Activated CD4-positive, alpha-beta T cell treated with anti-CD3 and anti-CD28 coated beads, Interleukin-2, amount 50 U/mL, for 1 hour (primary cell): ENCODE measurements around the gene SYVN1.

Experiments
- DNase-seq: peaks from one replicate; pipeline ENCODE4 v3.0.0-alpha.2; 2020

The SYVN1 gene

DNA sequence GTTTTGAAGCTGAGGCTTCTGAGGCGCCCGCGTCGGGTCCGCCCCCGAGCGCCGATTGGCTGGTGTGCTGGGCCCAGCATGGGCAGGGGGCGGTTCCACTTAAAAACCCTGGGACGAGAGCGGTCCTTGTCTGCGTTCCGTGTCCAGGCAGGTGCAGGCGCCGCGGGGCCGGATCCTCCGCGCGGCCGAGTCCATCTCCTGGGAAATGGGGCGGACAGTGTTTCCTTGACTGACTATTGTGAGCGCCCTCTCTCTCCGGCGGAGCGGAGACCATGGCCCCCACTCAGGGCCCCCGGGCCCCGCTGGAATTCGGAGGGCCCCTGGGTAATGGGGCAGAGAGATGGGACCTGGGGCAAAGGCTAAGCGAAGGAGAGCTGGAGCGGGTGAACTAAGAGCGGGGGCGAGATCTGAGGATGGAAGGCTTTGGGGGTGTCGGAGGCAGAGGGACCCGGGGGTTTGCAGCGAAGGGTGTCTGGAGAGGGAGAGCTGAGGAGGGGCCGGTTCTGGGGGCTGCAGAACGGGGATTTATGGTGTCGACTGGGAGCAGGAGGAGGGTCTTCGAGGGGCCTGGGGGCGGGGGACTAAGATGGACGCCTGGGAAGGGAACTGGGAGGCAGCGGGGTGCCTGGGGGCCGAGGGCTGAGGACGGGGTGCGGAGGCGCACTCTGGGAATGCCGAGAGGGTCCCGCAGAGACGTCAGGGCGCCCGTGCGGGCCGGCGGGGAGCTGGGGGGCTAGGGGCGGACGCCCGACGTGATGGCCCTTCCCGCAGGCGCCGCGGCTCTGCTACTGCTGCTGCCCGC lies 22.4 kb downstream of the SYVN1 start, which contains the start of gene TM7SF2:
TSS of gene TM7SF2 (plus strand) at position 129 of the 802 bp plus-strand sequence. CDS start at position 273, 144 bp downstream.
- peak; percentile 95 for DNase-seq

DNA sequence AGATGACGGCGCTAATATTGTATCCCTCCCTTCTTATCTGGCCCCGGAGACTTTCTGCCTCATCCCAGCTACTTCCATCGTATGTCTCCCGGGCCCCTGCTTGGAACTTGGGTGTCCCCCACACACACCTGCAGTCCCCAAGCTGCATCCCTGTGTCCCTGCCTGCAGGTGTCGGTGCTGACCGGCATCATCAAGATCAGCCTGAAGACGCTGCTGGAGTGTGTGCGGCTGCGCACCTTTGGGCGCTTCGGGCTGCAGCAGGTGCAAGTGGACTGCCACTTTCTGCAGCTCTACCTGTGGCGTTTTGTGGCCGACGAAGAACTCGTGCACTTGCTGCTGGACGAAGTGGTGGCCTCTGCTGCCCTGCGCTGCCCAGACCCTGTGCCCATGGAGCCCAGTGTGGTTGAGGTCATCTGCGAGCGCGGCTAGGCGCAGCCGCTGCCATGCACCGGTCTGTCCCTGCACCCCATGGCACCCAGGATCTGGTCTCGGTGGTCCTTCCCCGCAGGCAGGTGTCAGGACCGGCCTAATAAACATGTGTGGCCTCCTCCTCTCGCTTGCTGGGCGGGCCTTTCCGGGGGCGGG lies 23.1 kb downstream of the SYVN1 start:
- DNase-seq, result no peak

DNA sequence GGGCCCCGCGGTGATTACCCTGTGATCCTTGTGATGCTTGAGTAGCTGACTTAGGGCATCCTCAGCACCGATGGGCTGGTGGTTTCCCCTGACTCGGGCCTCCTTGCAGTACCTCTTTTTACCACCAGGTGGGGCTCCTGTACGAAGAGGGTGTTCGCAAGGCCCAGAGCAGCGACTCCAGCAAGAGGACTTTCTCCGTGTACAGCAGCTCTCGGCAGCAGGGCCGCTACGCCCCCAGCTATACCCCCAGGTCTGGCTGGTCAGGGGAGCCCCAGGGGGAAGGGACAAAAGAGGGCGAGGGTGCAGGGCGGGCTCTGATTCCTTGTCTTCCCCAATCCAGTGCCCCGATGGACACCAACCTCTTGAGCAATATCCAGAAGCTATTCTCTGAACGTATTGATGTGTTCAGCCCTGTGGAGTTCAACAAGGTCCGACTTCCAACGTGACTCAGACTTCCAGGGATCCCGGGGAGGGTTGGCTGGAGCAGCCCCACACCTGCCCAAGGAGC lies 23.9 kb downstream of the SYVN1 start:
- peak; percentile 97 for DNase-seq

DNA sequence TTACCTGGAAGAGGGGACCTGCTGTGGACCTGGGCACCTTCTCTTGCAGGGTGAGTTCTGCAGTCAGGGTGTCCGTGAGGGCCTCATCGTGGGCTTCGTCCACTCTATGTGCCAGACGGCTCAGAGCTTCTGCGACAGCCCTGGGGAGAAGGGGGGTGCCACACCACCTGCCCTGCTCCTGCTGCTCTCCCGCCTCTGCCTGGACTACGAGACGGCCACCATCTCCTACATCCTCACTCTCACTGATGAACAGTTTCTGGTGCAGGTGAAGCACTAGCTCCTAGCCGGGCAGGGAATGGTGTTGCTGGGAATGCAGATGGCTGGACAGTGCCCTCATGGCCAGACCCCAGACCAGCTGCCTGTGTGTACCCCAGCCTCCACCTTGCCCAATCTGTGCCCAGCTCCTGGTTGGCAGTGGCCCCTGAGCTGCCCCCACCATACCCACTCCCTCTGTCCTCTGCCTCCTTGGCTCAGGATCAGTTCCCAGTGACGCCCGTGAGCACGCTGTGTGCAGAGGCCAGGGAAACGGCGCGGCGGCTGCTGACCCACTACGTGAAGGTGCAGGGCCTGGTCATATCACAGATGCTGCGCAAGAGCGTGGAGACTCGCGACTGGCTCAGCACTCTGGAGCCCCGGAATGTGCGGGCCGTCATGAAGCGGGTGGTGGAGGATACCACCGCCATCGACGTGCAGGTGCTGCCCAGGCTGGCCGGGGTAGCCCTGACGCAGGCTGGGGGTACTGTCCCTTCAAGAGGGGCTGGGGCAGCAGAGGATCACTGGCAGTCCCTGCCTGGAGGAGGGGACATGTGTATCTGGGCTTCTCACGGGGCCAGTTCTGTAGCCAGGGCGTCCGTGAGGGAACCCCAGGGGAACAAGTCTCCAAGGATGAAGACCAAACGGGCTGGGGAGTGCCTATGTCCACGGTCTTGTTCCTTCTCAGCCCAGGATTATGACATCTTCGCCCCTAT lies 24.8 kb downstream of the SYVN1 start:
- DNase-seq, result no peak

DNA sequence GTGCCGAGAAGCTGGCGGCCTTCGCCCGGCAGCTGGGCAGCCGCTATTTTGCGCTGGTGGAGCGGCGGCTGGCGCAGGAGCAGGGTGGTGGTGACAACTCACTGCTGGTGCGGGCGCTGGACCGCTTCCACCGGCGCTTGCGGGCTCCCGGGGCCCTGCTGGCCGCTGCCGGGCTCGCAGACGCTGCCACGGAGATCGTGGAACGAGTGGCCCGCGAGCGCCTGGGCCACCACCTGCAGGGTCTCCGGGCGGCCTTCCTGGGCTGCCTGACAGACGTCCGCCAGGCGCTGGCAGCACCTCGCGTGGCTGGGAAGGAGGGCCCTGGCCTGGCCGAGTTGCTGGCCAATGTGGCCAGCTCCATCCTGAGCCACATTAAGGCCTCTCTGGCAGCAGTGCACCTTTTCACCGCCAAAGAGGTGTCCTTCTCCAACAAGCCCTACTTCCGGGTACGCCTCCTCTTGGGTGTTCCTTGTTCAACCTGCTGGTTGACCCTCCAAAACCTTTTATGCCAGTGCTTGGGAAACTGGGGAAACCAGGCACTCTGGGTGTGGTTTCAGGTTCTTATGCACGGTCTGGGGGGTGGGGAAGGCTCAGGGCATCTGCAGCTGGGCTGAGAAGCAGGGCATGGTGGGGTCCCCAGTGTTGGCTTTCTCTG lies 25.7 kb downstream of the SYVN1 start:
- DNase-seq, result no peak

DNA sequence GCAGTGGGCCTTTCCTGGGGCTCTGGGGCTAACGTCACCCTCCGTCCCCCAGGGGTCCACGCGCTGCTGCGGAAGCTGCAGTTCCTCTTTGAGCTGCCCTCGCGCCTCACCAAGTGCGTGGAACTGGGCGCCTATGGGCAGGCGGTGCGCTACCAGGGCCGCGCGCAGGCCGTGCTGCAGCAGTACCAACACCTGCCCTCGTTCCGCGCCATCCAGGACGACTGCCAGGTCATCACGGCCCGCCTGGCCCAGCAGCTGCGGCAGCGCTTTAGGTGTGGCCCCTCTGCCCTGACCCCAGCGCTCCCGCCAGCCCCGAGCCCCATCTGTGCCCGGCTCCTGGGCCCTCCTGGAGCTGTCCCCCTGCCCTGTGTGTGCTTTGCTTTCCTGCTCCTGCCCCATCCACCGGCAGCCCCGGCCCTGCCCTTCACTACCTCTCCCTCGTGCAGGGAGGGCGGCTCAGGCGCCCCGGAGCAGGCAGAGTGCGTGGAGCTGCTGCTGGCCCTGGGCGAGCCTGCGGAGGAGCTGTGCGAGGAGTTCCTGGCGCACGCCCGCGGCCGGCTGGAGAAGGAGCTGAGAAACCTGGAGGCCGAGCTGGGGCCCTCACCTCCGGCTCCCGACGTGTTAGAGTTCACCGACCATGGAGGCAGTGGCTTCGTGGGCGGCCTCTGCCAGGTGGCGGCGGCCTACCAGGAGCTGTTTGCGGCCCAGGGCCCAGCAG lies 26.4 kb downstream of the SYVN1 start:
- no peak for DNase-seq

DNA sequence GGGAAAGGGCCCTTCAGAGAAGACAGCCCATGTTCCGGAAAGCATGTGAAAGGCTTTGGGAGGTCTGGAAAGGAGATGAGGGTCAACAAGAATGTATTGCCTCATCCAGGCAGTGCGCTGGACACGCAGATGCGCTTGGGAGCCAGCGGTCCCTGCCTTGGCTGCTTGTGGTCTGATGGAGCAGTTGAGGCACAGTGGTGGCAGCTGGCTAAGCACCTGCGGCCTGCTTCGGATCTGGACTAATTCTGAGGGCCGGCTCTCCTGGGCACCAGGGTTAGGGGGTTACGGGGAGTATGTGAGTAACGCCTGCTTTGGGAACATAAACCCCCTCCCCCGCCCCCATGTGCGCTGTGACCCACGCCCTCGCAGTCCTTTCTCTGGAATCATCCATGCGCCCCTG lies 27.2 kb downstream of the SYVN1 start:
- no peak for DNase-seq

DNA sequence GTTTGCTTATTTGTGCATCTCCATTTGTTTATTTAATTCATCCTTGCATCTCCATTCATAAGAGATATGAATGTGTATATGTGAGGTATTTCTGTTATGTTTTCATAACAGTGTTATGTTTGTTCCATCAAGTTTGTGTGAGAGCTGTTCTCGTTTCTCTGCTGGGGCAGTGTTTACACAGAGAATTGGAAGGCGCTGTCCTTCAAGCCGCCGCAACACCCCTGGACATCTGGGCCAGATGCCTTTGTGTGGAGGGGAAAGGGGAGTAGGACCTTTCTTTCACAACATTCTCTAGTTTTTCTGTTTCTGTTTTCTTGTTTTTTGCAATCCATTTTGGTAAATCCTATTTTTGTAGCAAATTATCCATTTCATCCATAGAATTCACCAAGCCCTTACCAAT lies 29.7 kb downstream of the SYVN1 start:
- DNase-seq, result no peak

DNA sequence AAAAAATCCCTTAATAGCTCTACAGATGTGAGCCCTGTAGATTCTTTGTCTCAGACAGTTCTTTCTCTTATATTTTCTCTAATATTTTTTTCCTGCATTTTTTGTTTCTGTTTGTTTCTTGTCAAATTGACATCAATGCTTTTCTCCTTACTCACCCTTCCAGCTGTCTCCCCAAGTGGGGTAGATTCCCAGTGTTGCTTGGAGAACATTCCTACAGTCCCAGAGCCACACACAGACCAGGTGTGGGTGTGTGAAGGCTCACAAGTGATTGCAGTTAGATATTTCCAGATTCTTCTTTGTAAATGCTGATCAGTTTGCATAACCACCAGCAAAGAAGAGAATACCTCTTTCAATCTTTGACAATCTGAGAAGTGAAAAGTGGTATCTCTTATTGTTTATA lies 30.8 kb downstream of the SYVN1 start:
- DNase-seq, result no peak

DNA sequence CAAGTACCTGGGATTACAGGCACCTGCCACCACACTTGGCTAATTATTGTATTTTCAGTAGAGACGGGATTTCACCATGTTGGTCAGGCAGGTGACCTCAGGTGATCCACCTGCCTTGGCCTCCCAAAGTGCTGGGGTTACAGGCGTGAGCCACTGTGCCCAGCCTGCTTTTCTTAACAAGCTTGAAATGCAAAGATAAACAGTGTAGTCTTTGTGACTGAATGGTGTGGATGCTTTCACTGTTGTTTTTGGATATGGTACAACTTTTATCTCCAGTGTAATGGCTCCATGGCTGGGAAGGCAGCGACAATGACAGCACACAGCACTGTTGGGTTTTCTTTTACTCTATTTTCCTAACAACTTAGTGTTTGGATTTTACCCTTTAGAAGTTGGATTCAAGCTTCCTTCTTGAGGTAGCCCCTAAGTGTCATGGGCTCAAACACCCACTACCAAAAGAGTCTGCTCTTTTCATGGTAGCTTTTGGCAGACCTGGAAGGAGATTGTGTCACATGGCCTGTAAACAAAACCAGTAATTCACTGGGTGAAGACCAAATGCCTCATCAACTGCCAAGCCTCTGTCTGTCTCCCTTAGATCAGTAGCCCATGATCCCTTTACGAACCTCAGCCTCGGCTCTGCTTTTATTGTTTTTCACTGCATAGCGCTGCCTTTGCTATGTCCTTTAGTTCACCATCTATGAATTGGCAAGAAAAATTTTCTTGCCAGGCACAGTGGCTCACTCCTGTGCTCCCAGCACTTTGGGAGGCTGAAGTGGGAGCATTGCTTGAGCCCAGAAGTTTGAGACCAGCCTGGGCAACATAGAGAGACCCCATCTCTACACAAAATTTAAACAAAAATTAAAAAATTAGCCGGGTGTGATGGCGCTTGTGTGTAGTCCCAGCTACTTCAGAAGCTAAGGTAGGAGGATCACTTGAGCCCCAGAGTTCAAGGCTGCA lies 31.9 kb downstream of the SYVN1 start:
- no peak for DNase-seq

DNA sequence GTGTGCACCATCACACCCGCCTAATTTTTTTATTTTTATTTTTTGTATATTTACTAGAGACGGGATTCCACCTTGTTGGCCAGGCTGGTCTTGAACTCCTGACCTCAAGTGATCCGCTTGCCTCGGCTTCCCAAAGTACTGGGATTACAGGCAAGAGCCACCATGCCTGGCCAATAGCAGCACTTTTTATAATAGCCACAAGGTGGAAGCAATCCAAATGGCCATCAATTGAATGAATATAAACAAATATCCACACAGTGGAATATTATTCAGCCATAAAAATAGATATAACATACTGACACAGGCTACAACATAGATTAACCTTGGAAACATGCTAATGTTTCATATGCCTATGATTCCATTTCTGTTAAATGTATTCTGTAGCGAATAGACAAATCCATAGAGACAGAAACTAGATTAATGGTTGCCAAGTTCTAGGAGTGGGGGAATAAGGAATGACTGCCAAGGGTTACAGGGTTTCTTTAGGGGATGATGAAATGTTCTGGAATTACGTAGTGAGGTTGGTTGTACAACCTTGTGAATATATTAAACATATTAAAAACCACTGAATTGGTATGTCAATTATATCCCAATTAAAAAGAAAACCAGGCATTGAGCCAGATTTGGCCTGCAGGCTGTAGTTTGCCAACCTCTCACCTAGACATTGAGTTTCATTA lies 33.5 kb downstream of the SYVN1 start:
- no peak for DNase-seq

DNA sequence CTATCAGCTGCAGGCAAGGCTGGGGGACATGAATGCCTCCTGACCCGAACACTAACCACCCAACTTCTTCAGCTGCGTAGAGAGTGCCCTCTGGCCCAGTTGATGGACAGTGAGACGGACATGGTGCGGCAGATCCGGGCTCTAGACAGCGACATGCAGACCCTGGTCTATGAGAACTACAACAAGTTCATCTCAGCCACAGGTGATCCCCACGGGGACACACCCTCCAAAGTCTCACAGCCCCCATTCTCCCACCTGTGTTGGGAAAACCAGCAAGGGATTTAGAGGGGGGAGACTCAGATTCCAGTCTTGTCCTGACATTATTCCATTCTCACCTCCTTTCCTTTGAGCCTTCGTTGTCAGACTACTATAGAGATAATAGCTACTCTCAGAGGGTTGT lies 37.4 kb downstream of the SYVN1 start:
- no peak for DNase-seq

DNA sequence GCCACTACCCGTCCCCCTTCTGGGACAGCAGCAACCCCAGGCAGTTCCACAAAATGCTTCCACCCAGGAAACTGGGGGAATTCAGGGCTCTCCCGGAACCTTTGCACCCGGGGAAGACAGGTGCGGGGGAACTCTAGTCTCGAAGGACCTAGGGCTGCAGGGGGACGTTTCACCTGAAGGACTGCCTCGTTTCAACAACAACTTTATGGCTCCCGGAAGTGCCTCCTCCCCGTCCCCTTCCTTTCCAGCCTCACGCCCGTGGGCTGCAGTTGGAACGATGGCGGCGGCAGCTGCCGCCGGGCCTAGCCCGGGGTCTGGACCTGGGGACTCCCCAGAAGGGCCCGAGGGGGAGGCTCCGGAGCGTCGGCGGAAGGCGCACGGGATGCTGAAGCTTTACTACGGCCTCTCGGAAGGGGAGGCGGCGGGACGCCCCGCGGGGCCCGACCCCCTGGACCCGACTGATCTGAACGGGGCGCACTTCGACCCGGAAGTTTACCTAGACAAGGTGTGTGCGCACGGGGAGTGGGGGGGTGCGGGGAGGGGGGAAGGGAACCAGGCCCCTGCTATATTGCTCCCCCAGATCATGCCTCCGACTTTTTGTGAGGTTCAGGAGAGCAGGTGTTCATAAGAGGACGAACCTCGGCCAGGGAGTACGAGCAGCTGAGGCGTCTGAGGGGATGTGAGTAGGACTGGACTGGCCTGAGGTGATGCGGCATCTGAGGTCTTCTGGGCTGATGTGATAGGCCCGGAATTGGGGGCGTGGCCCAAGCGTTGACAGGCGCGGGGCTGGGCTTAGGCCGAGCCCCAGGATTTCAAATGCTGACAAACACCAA lies 38.1 kb downstream of the SYVN1 start, which contains the start of gene VPS51:
TSS of gene VPS51 (plus strand) at position 241 of the 833 bp plus-strand sequence. CDS start at position 278, 37 bp downstream.
- DNase-seq, result peak; percentile 81

DNA sequence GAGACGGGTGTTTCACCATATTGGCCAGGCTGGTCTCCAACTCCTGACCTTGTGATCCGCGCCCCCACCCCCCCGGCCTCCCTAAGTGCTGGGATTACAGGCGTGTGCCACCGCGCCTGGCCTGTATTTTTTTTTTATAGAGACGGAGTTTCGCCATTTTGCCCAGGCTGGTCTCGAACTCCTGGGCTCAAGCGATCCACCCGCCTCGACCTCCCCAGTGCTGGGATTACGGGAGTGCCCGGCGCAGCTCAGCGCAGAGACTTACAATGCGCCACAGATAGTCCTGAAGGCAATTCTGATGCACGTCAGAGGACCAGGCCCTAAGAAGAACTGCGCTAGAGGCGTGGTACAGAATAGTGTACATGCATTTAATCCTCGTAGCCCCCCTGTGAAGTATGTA lies 38.9 kb downstream of the SYVN1 start:
- no peak for DNase-seq

DNA sequence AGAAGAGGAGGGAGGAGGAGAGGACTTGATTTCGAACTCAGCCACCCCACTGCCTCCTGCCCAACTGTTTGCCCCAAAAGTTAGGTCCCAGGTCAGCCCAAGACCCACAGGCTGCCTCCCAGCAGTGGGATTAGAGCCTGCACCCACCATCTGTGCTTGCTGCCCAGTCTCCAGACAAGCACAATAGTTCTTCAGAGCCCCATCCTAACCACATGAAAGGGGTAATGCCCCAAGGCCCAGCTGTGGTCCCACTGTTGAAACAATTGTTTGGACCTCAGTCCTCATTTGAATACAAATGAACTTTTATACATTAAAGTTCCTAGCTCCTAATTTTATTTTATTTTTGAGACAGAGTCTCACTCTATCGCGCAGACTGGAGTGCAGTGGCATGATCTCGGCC lies 43.7 kb downstream of the SYVN1 start:
- DNase-seq, result no peak

DNA sequence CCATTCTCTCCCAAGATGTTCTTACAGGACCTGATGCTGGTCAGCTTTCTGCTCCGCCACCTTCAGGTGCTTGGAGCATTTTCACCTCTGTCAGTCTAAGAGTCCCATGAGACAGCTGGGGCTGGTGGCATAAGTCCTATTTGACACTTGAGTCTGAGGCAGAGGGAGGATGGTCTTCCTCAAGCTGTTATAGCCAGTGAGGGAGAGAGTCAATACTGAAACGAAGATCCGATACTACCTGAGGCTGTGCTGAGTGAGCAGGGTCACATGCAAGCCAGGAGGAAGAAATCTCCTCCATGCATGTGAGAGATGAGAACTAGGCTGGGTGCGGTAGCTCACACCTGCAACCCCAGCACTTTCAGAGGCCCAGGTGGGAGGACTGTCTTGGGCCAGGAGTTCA lies 44.7 kb downstream of the SYVN1 start:
- no peak for DNase-seq

DNA sequence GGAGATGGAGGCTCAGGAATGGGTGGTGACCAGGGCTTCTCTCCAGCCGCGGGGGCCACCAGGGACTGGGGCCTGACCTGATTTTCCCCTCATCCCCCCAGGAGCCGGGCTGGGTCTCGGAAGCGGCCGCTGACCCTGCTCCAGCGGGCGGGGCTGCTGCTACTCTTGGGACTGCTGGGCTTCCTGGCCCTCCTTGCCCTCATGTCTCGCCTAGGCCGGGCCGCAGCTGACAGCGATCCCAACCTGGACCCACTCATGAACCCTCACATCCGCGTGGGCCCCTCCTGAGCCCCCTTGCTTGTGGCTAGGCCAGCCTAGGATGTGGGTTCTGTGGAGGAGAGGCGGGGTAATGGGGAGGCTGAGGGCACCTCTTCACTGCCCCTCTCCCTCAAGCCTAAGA lies 46.5 kb downstream of the SYVN1 start:
- no peak for DNase-seq

DNA sequence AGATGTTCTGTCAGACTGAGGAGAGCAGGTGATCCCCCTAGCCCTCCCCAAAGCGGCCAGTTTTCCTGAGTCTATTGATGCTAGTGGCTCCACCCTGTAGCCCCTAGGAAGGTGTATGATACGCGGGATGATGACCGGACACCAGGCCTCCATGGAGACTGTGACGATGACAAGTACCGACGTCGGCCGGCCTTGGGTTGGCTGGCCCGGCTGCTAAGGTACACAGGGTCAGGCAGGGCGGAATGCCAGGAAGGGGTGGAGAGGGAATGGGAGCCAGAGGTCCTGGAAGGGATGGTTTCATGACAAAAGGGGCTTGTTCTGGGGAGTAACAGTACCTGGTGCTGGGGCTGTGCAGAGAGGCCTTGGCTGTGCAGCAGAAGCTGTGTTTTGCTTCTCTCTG lies 47.1 kb downstream of the SYVN1 start:
- DNase-seq, result no peak

DNA sequence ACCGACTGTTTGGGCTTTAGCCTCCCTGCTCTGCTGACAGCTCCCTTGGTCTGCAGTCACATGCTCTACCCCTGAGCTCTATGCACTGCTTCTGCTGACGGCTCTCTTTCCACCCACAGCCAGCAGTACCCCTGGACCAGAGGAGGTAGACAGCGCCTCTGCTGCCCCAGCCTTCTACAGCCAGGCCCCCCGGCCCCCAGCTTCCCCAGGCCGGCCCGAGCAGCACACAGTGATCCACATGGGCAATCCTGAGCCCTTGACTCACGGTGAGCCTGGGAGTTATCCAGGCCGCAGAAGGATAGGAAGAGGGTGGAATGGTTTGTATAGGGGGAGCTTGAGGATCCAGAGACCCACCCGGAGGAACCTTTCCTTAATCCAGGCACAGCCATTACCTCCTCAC lies 47.5 kb downstream of the SYVN1 start:
- no peak for DNase-seq
